H1 (cell line): ENCODE results near the gene NDUFS5. TPM values are rescaled to one million over a fixed set of nuclear protein-coding genes. Genes with fewer than 3 reads are reported as not detected.

ENCODE experiments used
- BACH1 ChIP-seq: IDR thresholded peaks from 2 replicates; pipeline ENCODE4 v1.6.1; 2012; ENCODE audit warnings: low read length, improper control_type of control experiment
- BRCA1 ChIP-seq: IDR thresholded peaks from 2 replicates; pipeline ENCODE4 v1.6.1; 2012; ENCODE audit warnings: low read depth, low read length, improper control_type of control experiment
- CBX5 ChIP-seq: fragments of 300-800, 300-1000 bp; sonication (generic); IDR thresholded peaks from 2 replicates; pipeline ENCODE4 v1.7.1; 2016; ENCODE audit warnings: antibody characterized with exemption, low read length, low read depth
- CHD2 ChIP-seq: IDR thresholded peaks from 2 replicates; pipeline ENCODE4 v1.6.1; 2012; ENCODE audit warnings: low read length, improper control_type of control experiment
- CTBP2 ChIP-seq: IDR thresholded peaks from 2 replicates; pipeline ENCODE4 v1.7.0; 2011; ENCODE audit warnings: borderline replicate concordance, mild to moderate bottlenecking, moderate library complexity, mixed read lengths, low read length; ENCODE audit not compliant: insufficient read depth, insufficient read length
- EGR1 ChIP-seq: IDR thresholded peaks from 2 replicates; pipeline ENCODE4 v1.6.1; 2011; ENCODE audit warnings: low read depth, low read length, borderline replicate concordance
- GTF2F1 ChIP-seq: IDR thresholded peaks from 2 replicates; pipeline ENCODE4 v1.6.1; 2012; ENCODE audit warnings: low read depth, low read length, improper control_type of control experiment, borderline replicate concordance
- JUND ChIP-seq: IDR thresholded peaks from 2 replicates; pipeline ENCODE4 v1.6.1; 2011; ENCODE audit warnings: mild to moderate bottlenecking, improper control_type of control experiment, low read length
- KDM4A ChIP-seq: IDR thresholded peaks from one replicate; pipeline ENCODE4 v1.7.1; 2012; ENCODE audit warnings: low read depth, mild to moderate bottlenecking, moderate library complexity, low read length, inconsistent platforms; ENCODE audit not compliant: severe bottlenecking
- KDM5A ChIP-seq: fragments of 200-600 bp; IDR thresholded peaks from 2 replicates; pipeline ENCODE4 v1.7.1; 2012; ENCODE audit warnings: mild to moderate bottlenecking, low read length, inconsistent platforms, mixed read lengths
- PHF8 ChIP-seq: fragments of 200-600 bp; sonication (generic); conservative IDR thresholded peaks from 2 replicates; pipeline ENCODE4 v1.7.1; 2012; ENCODE audit warnings: low read depth, mild to moderate bottlenecking, inconsistent platforms, low read length, moderate library complexity
- POLR2AphosphoS5 ChIP-seq: IDR thresholded peaks from 2 replicates; pipeline ENCODE4 v1.6.1; 2011; ENCODE audit warnings: low read depth, low read length
- POU5F1 ChIP-seq: IDR thresholded peaks from 2 replicates; pipeline ENCODE4 v1.6.1; 2011; ENCODE audit warnings: low read depth, mild to moderate bottlenecking, low read length, moderate library complexity
- SAP30 ChIP-seq: fragments of 300-600 bp; sonication (generic); IDR thresholded peaks from 2 replicates; pipeline ENCODE4 v1.7.1; 2012; ENCODE audit warnings: low read length, moderate library complexity, mild to moderate bottlenecking, inconsistent platforms; ENCODE audit not compliant: insufficient read depth, insufficient replicate concordance
- SP1 ChIP-seq: IDR thresholded peaks from 2 replicates; pipeline ENCODE4 v1.6.1; 2011; ENCODE audit warnings: low read depth, low read length
- SP2 ChIP-seq: IDR thresholded peaks from 2 replicates; pipeline ENCODE4 v1.6.1; 2012; ENCODE audit warnings: mild to moderate bottlenecking, low read length, inconsistent platforms
- SRF ChIP-seq: IDR thresholded peaks from 2 replicates; pipeline ENCODE4 v1.6.1; 2011; ENCODE audit warnings: mild to moderate bottlenecking, low read depth, low read length, moderate library complexity
- SUZ12 ChIP-seq: fragments of 200-600 bp; sonication (generic); IDR thresholded peaks from 2 replicates; pipeline ENCODE4 v1.6.1; 2012; ENCODE audit warnings: mild to moderate bottlenecking, inconsistent platforms, low read length, moderate library complexity, mixed read lengths
- TAF7 ChIP-seq: optimal IDR thresholded peaks from 2 replicates; pipeline ENCODE3; 2011; ENCODE audit warnings: low read depth, mild to moderate bottlenecking, inconsistent platforms, low read length, moderate library complexity, borderline replicate concordance
- ZNF274 ChIP-seq: IDR thresholded peaks from 2 replicates; pipeline ENCODE4 v1.7.0; 2012; ENCODE audit warnings: low read length, borderline replicate concordance; ENCODE audit errors: extremely low read depth
- polyA plus RNA-seq, 7 experiments: library from polyadenylated mRNA; depleted of rRNA in 3 of 7; stranded (reverse) in 5 of 7; unstranded in 2 of 7; fragments of >200 nt in 5 of 7; fragments of 200-250 nt in 2 of 7; gene quantifications; 1 replicate in 5 of 7; 2 replicates in 1 of 7; 4 replicates in 1 of 7; pipeline versions ENCODE4 v1.2.1 to v1.2.3, GENCODE V29; 2011 to 2013; ENCODE audit warnings: missing spikeins in 2 of 7, mixed read lengths in 2 of 7
- total RNA-seq: library from RNA; stranded (reverse); fragmentation: NEBNext Ultra II Directional; extraction: Animal tissue kit (Norgen Biotek cat#: 25700); gene quantifications from 2 replicates; pipeline ENCODE4 v1.2.1, GENCODE V29; 2021
- TF ChIP-seq, protein P1 (sequence below): IDR thresholded peaks from 2 replicates; pipeline ENCODE4 v1.6.1; 2012; ENCODE audit warnings: inconsistent platforms
- TF ChIP-seq, protein P2 (sequence below), 3 experiments: IDR thresholded peaks; 1 replicate in 2 of 3; 2 replicates in 1 of 3; pipeline versions ENCODE4 v1.5.1 to v1.6.1; 2011; ENCODE audit warnings: low read length in 3 of 3, mild to moderate bottlenecking in 3 of 3, inconsistent platforms in 2 of 3, low read depth in 1 of 3, moderate library complexity in 1 of 3; ENCODE audit not compliant: insufficient read depth in 1 of 3; ENCODE audit errors: control extremely low read depth in 1 of 3

Gene NDUFS5
- total and polyA plus RNA-seq, 2 of the 8 experiments (the other 6 are each of a cell fraction or from before 2014, with no cell fraction given): 435 to 835 TPM

DNA sequence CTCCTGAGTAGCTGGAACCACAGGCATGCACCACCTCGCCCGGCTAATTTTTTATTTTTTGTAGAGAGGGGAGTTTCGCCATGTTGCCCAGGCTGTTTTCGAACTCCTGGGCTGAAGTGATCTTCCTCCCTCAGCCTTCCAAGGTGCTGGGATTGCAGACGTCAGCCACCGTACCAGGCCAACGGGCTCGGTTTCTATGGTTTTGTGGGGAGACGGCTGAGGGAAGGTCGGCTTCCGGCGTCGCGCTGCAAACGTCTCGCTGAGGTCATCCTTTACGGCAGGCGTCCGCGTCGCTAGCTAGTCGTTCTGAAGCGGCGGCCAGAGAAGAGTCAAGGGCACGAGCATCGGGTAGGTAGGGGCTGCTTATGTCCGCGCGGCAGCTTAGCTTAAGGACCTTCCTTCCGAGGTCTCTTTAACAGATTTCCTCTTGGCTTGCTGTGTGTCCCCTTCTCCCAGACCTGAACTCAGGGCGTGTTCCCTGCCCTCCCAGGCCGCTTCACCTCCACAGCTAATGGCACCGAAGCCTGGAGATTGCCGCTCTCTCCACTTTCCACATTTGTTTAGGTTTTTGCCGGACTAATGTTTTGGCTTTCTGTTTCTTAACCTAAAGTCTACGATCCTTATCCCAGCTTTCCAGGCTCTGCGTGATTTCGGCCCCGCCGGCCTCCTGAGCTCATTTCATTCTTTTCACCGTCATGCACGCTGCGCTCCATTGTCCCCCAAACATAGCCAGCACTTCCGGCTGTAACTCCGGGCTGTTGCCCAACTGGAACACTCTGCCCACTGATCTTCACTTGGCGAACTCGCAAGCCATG, at the start of gene NDUFS5 (continued):
- TF ChIP-seq CTBP2 (no peak), CHD2 (0 out of 2 replicates have a peak, but pooled peaks have one; percentile 28), SUZ12 (no peak), PHF8 (peak; percentile 88), POU5F1 (no peak), KDM4A (no peak), KDM5A (no peak), GTF2F1 (no peak; the same call in 1 of the 2 replicates), BACH1 (no peak), SRF (peak; percentile 99), ZNF274 (no peak), SP1 (no peak), POLR2AphosphoS5 (peak; percentile 96), TAF7 (peak; percentile 78), EGR1 (no peak), CBX5 (no peak), SAP30 (peak; percentile 53), BRCA1 (no peak), SP2 (no peak), JUND (0 out of 2 replicates have a peak, but pooled peaks have one; percentile 27)
- TF ChIP-seq, protein P1, sequence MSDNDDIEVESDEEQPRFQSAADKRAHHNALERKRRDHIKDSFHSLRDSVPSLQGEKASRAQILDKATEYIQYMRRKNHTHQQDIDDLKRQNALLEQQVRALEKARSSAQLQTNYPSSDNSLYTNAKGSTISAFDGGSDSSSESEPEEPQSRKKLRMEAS: peak; percentile 50
- TF ChIP-seq, protein P2, sequence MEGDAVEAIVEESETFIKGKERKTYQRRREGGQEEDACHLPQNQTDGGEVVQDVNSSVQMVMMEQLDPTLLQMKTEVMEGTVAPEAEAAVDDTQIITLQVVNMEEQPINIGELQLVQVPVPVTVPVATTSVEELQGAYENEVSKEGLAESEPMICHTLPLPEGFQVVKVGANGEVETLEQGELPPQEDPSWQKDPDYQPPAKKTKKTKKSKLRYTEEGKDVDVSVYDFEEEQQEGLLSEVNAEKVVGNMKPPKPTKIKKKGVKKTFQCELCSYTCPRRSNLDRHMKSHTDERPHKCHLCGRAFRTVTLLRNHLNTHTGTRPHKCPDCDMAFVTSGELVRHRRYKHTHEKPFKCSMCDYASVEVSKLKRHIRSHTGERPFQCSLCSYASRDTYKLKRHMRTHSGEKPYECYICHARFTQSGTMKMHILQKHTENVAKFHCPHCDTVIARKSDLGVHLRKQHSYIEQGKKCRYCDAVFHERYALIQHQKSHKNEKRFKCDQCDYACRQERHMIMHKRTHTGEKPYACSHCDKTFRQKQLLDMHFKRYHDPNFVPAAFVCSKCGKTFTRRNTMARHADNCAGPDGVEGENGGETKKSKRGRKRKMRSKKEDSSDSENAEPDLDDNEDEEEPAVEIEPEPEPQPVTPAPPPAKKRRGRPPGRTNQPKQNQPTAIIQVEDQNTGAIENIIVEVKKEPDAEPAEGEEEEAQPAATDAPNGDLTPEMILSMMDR (IDR thresholded peaks at IDR 0.05; ENCODE audit: control extremely low read depth in 1 of 3, insufficient read depth in 1 of 3, low read depth in 1 of 3, low read length in 3 of 3): no peak
